Natural killer cell (primary cell): ENCODE data around the gene CIAPIN1. TPM values are rescaled to one million over a fixed set of nuclear protein-coding genes. Genes with fewer than 3 reads are reported as not detected.

Source experiments
- ATAC-seq, 3 donors: fragments of 150-1000 bp in 2 of 3; fragments of 200-7000 bp in 1 of 3; cut with Tn5 transposase; 1 replicate in 1 of 3; 2 replicates in 2 of 3; pipeline ENCODE4 v1.10.0; 2021; ENCODE audit warnings: mild to moderate bottlenecking in 2 of 3, moderate library complexity in 2 of 3
- DNase-seq, 2 donors: peaks; one replicate each; pipeline versions ENCODE4 v3.0.0 to v3.0.0-alpha.2; 2013 to 2021; ENCODE audit warnings: mixed read lengths in 1 of 2
- H3K27ac ChIP-seq: one replicate; pipeline ENCODE4 v1.5.1; 2013; ENCODE audit warnings: mild to moderate bottlenecking, low read length
- H3K27me3 ChIP-seq: one replicate; pipeline ENCODE4 v1.6.1; 2013; ENCODE audit warnings: low read length; ENCODE audit not compliant: control insufficient read depth, insufficient read depth
- H3K36me3 ChIP-seq: one replicate; pipeline ENCODE4 v1.6.1; 2013; ENCODE audit warnings: low read length; ENCODE audit not compliant: control insufficient read depth, insufficient read depth
- H3K4me1 ChIP-seq: one replicate; pipeline ENCODE4 v1.6.1; 2013; ENCODE audit warnings: low read length; ENCODE audit not compliant: control insufficient read depth, insufficient read depth
- H3K4me3 ChIP-seq: one replicate; pipeline ENCODE4 v1.5.1; 2013; ENCODE audit warnings: low read length
- H3K9me3 ChIP-seq: one replicate; pipeline ENCODE4 v1.6.1; 2013; ENCODE audit warnings: low read length; ENCODE audit not compliant: control insufficient read depth, insufficient read depth
- H3K27ac Mint-ChIP-seq, 2 donors: one replicate each; pipeline ENCODE4 v1.8.0; 2022; ENCODE audit warnings: mild to moderate bottlenecking in 2 of 2, mixed read lengths in 2 of 2, moderate library complexity in 1 of 2
- H3K27me3 Mint-ChIP-seq, 2 donors: one replicate each; pipeline ENCODE4 v1.8.0; 2022; ENCODE audit warnings: low read depth in 2 of 2, mixed read lengths in 2 of 2
- H3K36me3 Mint-ChIP-seq: one replicate; pipeline ENCODE4 v1.8.0; 2022; ENCODE audit warnings: mixed read lengths
- H3K4me1 Mint-ChIP-seq, 2 donors: one replicate each; pipeline ENCODE4 v1.8.0; 2022; ENCODE audit warnings: mixed read lengths in 2 of 2
- H3K4me3 Mint-ChIP-seq: one replicate; pipeline ENCODE4 v1.8.0; 2022; ENCODE audit warnings: mild to moderate bottlenecking, moderate library complexity, mixed read lengths
- H3K9me3 Mint-ChIP-seq, 2 donors: one replicate each; pipeline ENCODE4 v1.8.0; 2022; ENCODE audit warnings: mixed read lengths in 2 of 2
- CTCF ChIP-seq: fragments of 200-600 bp; IDR thresholded peaks from one replicate; pipeline ENCODE4 v1.8.0; 2022; ENCODE audit warnings: antibody characterized with exemption
- WGBS: methylation state at CpG from one replicate; pipeline ENCODE4 v1.1.7; 2013; ENCODE audit warnings: missing lambda C conversion rate; ENCODE audit not compliant: insufficient coverage; 5-methylcytosine and 5-hydroxymethylcytosine counted together
- intact Hi-C: fragments of 100-400 bp; cut with micrococcal nuclease; formaldehyde crosslinking; loops from one replicate; pipeline ENCODE4 v1.14.2; 2022
- total RNA-seq, 4 donors: library from RNA; stranded (reverse); fragments of 120-200 nt in 1 of 4; gene quantifications; one replicate each; pipeline versions ENCODE4 v1.2.3 to v1.2.4, GENCODE V29; 2013 to 2022

Gene CIAPIN1
- total RNA-seq, 3 donors from 2014 or later (not counting 1 experiment from before 2014, with no cell fraction given), result 41.1 to 48.8 (median 42.9) TPM

- 96% methylated on average over 8 of the region's 8 CpGs for WGBS
- peaks cover 13 to 34% of the 10 kb centered on the region in 2 donors for H3K4me1 Mint-ChIP-seq
Observed at GRCh38 chr16:57484515-57485005, 37.4 kb upstream of the CIAPIN1 start.

GRCh38 chr16:57483725-57484514 is 36.7 kb upstream of the CIAPIN1 start:
- Mint-ChIP-seq H3K4me1 (peaks cover 18 to 40% of the 10 kb centered on the region in 2 donors), H3K36me3 (no peaks in the 10 kb centered on the region)
- ATAC-seq, result no peak

More at GRCh38 chr16:57484515-57485005, 37.4 kb upstream of the CIAPIN1 start:
- H3K9me3 Mint-ChIP-seq, result no peaks in the 10 kb centered on the region
- H3K4me3 Mint-ChIP-seq, result no peak overlapping the region
- TF ChIP-seq CTCF, result no peak
- peak overlapping the region in 1 of 2 donors; percentile 57 for H3K27ac Mint-ChIP-seq
- H3K27me3 ChIP-seq, result no peaks in the 10 kb centered on the region
- DNase-seq, result no peak
- no peaks in the 10 kb centered on the region for H3K36me3 ChIP-seq
- H3K4me1 ChIP-seq, result peaks cover 24% of the 10 kb centered on the region
- no peak for ATAC-seq
- H3K36me3 Mint-ChIP-seq, result no peaks in the 10 kb centered on the region
- H3K27ac ChIP-seq, result no peak overlapping the region
- intact Hi-C loops, result no loop called here
- H3K27me3 Mint-ChIP-seq, result peaks cover 0 to 3% of the 10 kb centered on the region in 2 donors
- no peaks in the 10 kb centered on the region for H3K9me3 ChIP-seq
- H3K4me3 ChIP-seq, result no peak overlapping the region

GRCh38 chr16:57482845-57483545 is 35.8 kb upstream of the CIAPIN1 start:
- Histone ChIP-seq H3K36me3 (no peaks in the 10 kb centered on the region), H3K27me3 (no peaks in the 10 kb centered on the region), H3K4me1 (peaks cover 39% of the 10 kb centered on the region), H3K27ac (no peak overlapping the region), H3K9me3 (no peaks in the 10 kb centered on the region), H3K4me3 (no peak overlapping the region)
- intact Hi-C loops, result no loop called here
- Mint-ChIP-seq H3K27ac (no peak overlapping the region), H3K27me3 (peaks cover 0 to 3% of the 10 kb centered on the region in 2 donors), H3K9me3 (no peaks in the 10 kb centered on the region), H3K36me3 (no peaks in the 10 kb centered on the region), H3K4me3 (no peak overlapping the region), H3K4me1 (peaks cover 23 to 46% of the 10 kb centered on the region in 2 donors)
- 96% methylated on average over 14 of the region's 14 CpGs for WGBS
- ATAC-seq, result no peak
- no peak for TF ChIP-seq CTCF
- no peak for DNase-seq

More at GRCh38 chr16:57483725-57484514, 36.7 kb upstream of the CIAPIN1 start:
- WGBS, result 96% methylated on average over 18 of the region's 19 CpGs
- intact Hi-C loops, result no loop called here
- H3K9me3 ChIP-seq, result no peaks in the 10 kb centered on the region
- H3K27ac ChIP-seq, result no peak overlapping the region
- H3K4me3 ChIP-seq, result no peak overlapping the region
- H3K36me3 ChIP-seq, result no peaks in the 10 kb centered on the region
- H3K27me3 ChIP-seq, result no peaks in the 10 kb centered on the region
- H3K27ac Mint-ChIP-seq, result peak overlapping the region in 1 of 2 donors; percentile 57
- no peak overlapping the region for H3K4me3 Mint-ChIP-seq
- no peaks in the 10 kb centered on the region for H3K9me3 Mint-ChIP-seq
- DNase-seq, result no peak
- peaks cover 31% of the 10 kb centered on the region for H3K4me1 ChIP-seq
- no peak for TF ChIP-seq CTCF
- H3K27me3 Mint-ChIP-seq, result peaks cover 0 to 3% of the 10 kb centered on the region in 2 donors
